Activated naive CD4-positive, alpha-beta T cell treated with anti-CD3 and anti-CD28 coated beads for 36 hours (primary cell): ENCODE measurements around the gene SEPTIN1. TPM values are rescaled to one million over a fixed set of nuclear protein-coding genes. Genes with fewer than 3 reads are reported as not detected.

Source experiments
- CTCF ChIA-PET: fragments of 350-600 bp; sonication (Branson Sonifier 250); formaldehyde crosslinking; loops from one replicate; lab custom pipeline; 2021; ENCODE audit warnings: antibody characterized with exemption; lab: Charles Lee
- DNase-seq: peaks from one replicate; pipeline ENCODE4 v3.0.0-alpha.2; 2020
- H3K27ac Mint-ChIP-seq: one replicate; pipeline ENCODE4 v1.8.0; 2021; ENCODE audit warnings: mild to moderate bottlenecking, mixed read lengths
- H3K27me3 Mint-ChIP-seq: one replicate; pipeline ENCODE4 v1.8.0; 2021; ENCODE audit warnings: low read depth, mixed read lengths
- H3K36me3 Mint-ChIP-seq: one replicate; pipeline ENCODE4 v1.8.0; 2021; ENCODE audit warnings: low read depth, mixed read lengths
- H3K4me1 Mint-ChIP-seq: one replicate; pipeline ENCODE4 v1.8.0; 2021; ENCODE audit warnings: low read depth, mixed read lengths
- H3K4me3 Mint-ChIP-seq: one replicate; pipeline ENCODE4 v1.8.0; 2021; ENCODE audit warnings: mild to moderate bottlenecking, moderate library complexity, mixed read lengths
- H3K9me3 Mint-ChIP-seq: one replicate; pipeline ENCODE4 v1.8.0; 2021; ENCODE audit warnings: mixed read lengths
- intact Hi-C: fragments of 100-400 bp; cut with micrococcal nuclease; formaldehyde crosslinking; loops from one replicate; pipeline ENCODE4 v1.15.1; 2023
- total RNA-seq, 2 experiments: library from RNA; stranded (reverse); gene quantifications; one replicate each; pipeline ENCODE4 v1.2.3, GENCODE V29; 2021

The SEPTIN1 gene
- total RNA-seq, 2 experiments from 2014 or later, result 133 to 134 TPM

DNA sequence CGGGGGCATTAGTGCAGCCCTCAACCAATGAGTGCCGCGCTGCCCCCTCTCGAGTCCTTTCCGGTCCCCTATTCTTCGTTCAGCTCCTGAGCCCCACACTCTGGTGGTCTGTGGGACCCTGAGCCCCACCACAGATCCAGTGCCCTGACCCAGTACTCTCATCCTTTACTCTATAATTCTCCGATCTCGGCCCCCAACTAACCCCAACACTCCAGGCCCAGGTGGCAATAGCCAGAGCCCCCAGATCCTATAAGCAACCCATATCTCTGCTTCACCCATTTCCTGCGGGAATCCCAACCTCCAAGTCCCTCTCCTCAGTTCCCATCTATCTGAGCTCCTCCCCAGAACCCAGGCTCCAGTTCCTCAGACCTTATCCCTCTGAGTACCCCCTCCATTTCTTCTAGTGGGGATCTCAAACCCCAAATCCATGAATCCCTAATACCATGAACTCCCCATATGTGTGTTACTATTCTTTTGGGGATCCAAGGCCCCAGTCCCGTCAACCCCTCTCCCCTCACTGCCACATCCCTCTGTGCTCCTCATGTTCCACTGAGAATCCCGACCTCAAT is 11.0 kb downstream of the SEPTIN1 start:
- intact Hi-C loops, result loop anchor here (1.0 to 10.0 kb wide), 6 partner anchors 164 to 553 kb away; partner anchors contain the start of genes ALDOA, FBRS, FBXL19 and MVP
- Mint-ChIP-seq H3K9me3 (no peaks in the 10 kb centered on the region), H3K4me1 (peaks cover 38% of the 10 kb centered on the region), H3K27me3 (no peaks in the 10 kb centered on the region), H3K27ac (peak overlapping the region; percentile 98), H3K36me3 (peaks cover 11% of the 10 kb centered on the region), H3K4me3 (peak overlapping the region; percentile 91)
- DNase-seq, result no peak
- CTCF ChIA-PET, result interaction anchor here (0.6 to 2.7 kb wide), 8 partner anchors 11 to 259 kb away, joined by 3 to 10 read pairs (median 5); partner anchors contain the start of genes SEPTIN1 and ZNF771

DNA sequence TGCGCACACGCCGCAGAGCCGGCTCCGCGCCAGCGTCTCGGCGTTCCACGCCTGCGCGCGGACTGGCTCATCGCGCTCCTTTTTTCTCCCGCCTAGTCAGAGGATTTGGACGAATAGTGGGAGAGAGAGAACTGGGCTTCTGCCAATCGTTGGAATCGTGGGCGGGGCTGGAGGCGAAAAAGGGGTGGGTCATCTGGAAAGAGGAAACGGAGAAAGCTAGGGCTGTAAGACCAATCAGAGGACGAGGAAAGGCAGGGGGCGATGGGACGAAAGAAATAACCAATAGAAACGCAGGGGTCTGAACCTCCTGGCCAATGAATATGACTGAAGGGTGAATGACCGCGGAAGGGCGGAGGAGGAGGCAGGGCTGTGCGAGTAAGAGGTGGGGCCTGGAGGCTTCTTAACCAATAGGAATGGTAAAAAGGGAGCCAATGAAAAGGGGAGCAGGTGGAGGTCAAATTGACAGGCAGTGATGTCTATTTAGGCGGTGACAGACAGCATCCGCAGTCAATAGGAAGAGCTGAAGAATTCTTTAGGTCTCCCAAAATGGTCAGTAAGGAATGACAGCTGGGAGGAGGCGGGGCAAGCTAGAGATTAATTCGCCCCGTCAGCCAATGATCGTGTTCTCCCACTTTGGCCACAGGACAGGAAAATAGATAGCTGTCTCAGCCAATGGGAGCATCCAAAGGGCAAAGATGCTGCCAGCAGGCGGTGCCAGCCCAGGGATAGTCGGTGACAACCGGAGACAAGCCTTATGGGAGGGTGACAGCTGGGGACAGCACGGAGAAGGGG is 11.7 kb downstream of the SEPTIN1 start, which contains the start of gene TBC1D10B:
Gene TBC1D10B (minus strand): TSS at position 39 of the 792 bp plus-strand sequence. CDS start 311 bp downstream, outside the sequence.
- Mint-ChIP-seq H3K4me3 (peak within 1 kb of the TSS; percentile 94), H3K9me3 (no peaks in the 10 kb centered on the region), H3K27ac (peak within 1 kb of the TSS; percentile 98), H3K27me3 (no peaks in the 10 kb centered on the region), H3K4me1 (peaks cover 40% of the 10 kb centered on the region), H3K36me3 (peaks cover 12% of the 10 kb centered on the region)
- peak; percentile 100 for DNase-seq
- CTCF ChIA-PET, result interaction anchor here (0.8 to 2.7 kb wide), 7 partner anchors 13 to 258 kb away, joined by 3 to 10 read pairs (median 6); partner anchors contain the start of genes SEPTIN1 and ZNF771
- intact Hi-C loops, result loop anchor here (1.0 to 10.0 kb wide), 13 partner anchors 8 to 554 kb away; partner anchors contain the start of genes ALDOA, CD2BP2, FBRS and FBXL19

DNA sequence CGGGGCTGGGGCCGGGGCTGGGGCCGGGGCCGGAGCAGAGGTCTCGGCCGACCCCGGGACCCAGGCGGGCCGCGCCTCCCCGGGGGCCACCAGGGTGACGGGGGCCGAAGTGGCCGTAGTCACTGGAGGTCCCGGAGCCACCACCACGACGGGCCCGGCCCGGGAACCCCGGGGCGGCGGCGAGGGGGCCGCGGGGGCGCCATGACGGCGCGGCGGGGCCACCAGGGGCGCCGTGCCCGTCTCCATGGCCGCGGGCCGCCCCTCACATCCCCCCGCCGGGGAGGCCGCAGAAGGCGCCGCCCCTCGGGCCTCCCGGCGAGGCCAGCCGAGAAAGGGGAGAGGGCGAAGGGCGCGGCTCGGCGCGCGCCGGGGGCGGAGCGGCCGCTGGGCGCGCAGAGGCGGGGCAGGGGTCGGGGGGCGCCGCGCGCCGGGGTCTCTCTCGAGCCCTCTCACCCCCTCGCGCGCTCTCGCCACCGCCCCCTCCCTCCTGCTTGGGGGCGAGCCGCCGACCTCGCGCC is 12.4 kb downstream of the SEPTIN1 start:
- peak overlapping the region; percentile 94 for H3K4me3 Mint-ChIP-seq
- H3K27ac Mint-ChIP-seq, result no peak overlapping the region
- no peaks in the 10 kb centered on the region for H3K9me3 Mint-ChIP-seq
- H3K27me3 Mint-ChIP-seq, result no peaks in the 10 kb centered on the region
- CTCF ChIA-PET, result interaction anchor here (1.0 to 1.6 kb wide), 3 partner anchors 13 to 40 kb away, joined by 5 to 9 read pairs (median 6); partner anchors contain the start of gene SEPTIN1
- no peak for DNase-seq
- H3K4me1 Mint-ChIP-seq, result peaks cover 45% of the 10 kb centered on the region
- intact Hi-C loops, result loop anchor here (1.0 to 10.0 kb wide), 12 partner anchors 8 to 555 kb away; partner anchors contain the start of genes ALDOA, CD2BP2, FBRS and FBXL19
- peaks cover 16% of the 10 kb centered on the region for H3K36me3 Mint-ChIP-seq

DNA sequence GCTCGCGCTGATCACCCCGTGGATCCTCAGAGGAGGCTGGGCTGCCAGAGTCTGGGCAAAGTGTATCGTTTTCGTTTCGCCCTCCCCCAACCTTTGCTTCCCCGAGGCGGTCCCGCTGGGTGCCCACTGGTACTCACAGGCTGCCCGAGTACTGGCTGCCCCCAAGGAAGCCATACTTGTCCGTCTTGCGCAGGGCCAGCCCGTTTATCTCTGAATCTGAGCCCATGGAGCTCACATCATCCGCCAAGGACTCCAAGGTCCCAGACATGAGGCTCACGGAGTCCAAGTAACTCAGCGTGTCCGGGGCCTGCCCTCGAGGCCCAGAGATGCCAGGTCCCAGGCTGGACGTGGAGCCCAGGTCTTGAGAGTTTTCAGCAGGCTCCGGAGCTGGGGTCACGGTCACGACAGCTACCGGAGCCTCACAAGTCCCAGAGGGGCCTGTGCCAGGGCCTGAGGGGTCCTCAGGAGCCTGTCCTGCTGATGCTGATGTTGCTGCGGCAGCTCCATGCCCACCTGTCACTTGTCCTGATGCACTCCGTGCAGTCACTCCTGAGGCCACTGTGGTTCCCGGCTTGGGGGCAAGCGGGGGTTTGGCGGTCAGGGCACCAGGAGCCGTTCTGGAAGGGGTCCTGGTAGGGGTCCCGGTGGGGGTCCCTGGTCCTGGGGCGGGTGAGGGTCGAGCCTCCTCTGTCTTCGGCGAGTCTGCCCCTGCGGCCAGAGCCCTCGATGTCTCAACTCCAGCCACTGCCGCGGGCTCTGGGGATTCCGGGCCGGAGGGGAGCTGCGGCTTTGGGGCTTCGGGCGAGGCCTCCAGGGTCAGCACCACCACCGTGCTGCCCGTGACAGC is 13.0 kb downstream of the SEPTIN1 start:
- intact Hi-C loops, result no loop called here
- CTCF ChIA-PET, result interaction anchor here (0.6 to 1.6 kb wide), 5 partner anchors 14 to 177 kb away, joined by 3 to 6 read pairs (median 5); partner anchors contain the start of gene SEPTIN1
- Mint-ChIP-seq H3K4me3 (peak overlapping the region; percentile 94), H3K27me3 (no peaks in the 10 kb centered on the region), H3K4me1 (peaks cover 46% of the 10 kb centered on the region), H3K36me3 (peaks cover 18% of the 10 kb centered on the region), H3K9me3 (no peaks in the 10 kb centered on the region), H3K27ac (peak overlapping the region; percentile 72)
- DNase-seq, result no peak

DNA sequence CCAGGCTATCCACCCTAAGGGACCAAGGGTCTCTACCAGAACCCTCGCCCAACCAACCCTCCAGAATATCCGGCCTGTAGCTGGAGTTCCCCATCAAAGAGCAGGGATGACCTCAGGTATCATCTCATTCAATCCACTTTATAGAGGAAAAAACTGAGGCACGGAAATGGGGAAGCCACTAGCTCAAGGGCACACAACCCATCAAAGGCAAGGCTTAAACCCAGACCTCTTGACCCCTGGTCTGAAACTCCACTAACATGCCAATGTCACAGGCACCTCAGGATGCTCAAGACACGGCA is 13.6 kb downstream of the SEPTIN1 start:
- Mint-ChIP-seq H3K36me3 (peaks cover 18% of the 10 kb centered on the region), H3K9me3 (no peaks in the 10 kb centered on the region), H3K27ac (peak overlapping the region; percentile 72), H3K4me3 (peak overlapping the region; percentile 94), H3K27me3 (no peaks in the 10 kb centered on the region), H3K4me1 (peaks cover 46% of the 10 kb centered on the region)
- intact Hi-C loops, result no loop called here
- CTCF ChIA-PET, result interaction anchor here (0.6 to 1.6 kb wide), 4 partner anchors 14 to 177 kb away, joined by 3 to 6 read pairs (median 4); partner anchors contain the start of gene SEPTIN1
- DNase-seq, result no peak

DNA sequence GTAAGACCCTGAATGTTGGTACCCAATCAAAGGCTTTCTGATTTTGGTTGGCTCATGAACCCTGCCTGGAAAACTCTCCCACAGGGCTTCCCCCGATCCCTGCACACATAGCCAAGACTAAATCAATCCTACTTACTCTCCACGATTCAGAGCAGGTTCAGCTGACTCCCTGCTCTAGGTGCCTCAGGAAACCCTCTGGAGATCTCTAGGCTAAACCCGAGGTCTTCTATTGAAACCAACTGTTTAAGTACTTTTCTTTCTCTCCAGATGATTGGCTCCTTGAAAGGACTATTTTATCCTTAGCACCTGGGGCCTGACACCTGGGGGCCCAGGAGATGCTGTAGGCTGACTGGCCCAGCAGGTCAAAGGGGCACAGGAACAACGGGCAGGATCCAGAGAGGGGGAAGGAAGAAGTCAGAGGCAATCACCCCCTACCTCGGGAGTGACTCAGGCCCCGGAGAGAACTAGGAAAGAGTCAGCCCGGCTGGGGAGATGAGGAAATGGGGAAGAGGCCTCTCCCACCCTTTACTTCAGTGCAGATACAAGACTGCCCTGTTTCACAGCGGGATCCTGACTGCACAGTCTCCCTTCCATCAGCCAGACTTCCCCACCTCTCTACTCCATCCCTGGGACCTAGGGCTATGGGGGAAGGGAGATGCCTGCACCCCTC is 14.1 kb downstream of the SEPTIN1 start:
- Mint-ChIP-seq H3K4me1 (peaks cover 46% of the 10 kb centered on the region), H3K27ac (peak overlapping the region; percentile 72)

DNA sequence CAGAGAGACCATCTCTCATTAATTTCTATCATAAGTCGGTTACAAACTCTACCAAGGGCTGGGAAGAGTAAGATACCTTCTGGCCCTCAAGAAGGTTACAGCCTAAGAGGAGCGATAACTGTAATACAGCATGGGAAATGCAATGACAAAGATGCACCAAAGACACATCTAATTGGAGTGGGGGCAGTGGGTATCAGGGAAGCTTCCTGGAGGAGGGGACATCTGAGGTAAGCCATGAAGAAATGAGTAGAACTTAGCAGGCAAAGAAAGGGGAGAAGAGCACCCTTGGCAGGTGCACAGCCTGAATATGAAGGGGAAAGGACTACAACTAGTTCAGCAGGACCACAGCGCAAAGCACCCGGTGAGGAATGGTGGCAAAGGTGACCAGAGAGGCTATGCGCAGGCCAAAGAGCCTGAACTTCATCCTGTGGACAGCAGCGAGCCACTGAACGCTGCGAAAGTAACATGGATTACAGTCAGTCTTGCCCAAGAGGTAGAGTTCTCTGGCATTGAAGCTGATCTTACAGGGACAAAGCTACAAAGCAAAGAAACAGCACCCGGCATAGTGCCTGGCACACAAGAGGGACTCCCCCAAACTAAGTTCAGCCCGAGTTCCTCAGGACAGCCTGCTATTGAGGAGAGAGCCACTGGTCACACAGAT is 14.9 kb downstream of the SEPTIN1 start:
- intact Hi-C loops, result no loop called here
- Mint-ChIP-seq H3K36me3 (peaks cover 19% of the 10 kb centered on the region), H3K9me3 (no peaks in the 10 kb centered on the region), H3K4me3 (peak overlapping the region; percentile 94), H3K27me3 (no peaks in the 10 kb centered on the region), H3K4me1 (peaks cover 42% of the 10 kb centered on the region), H3K27ac (peak overlapping the region; percentile 25)
- CTCF ChIA-PET, result interaction anchor here (1.1 to 2.4 kb wide), 2 partner anchors 10 to 248 kb away, joined by 3 to 7 read pairs; no protein-coding TSS in a partner anchor
- DNase-seq, result no peak

More for the DNA sequence above, 14.1 kb downstream of the SEPTIN1 start:
- Mint-ChIP-seq H3K36me3 (peaks cover 18% of the 10 kb centered on the region), H3K4me3 (peak overlapping the region; percentile 94), H3K9me3 (no peaks in the 10 kb centered on the region), H3K27me3 (no peaks in the 10 kb centered on the region)
- CTCF ChIA-PET, result interaction anchor here (0.6 to 2.4 kb wide), 4 partner anchors 10 to 247 kb away, joined by 3 to 7 read pairs (median 4); no protein-coding TSS in a partner anchor
- intact Hi-C loops, result no loop called here
- DNase-seq, result no peak

DNA sequence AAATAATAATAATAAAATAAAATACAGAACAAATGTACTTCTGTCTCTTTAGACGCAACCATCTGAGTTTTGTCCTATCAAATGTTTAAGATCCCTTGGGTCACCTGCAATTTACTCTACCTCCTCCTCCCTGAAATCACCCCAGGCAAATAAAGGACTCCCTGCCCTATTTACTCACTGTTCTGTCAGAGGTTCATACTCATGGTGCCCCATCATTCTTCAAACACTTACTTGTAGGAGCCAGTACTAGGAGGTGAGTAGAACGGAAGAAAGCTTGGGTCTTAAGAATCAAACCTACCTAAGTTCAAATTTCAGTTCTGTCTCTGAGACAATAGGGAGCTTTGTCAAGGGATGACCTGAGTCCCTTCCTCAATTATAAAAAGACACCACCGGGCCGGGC is 15.8 kb downstream of the SEPTIN1 start:
- no peak overlapping the region for H3K27ac Mint-ChIP-seq

DNA sequence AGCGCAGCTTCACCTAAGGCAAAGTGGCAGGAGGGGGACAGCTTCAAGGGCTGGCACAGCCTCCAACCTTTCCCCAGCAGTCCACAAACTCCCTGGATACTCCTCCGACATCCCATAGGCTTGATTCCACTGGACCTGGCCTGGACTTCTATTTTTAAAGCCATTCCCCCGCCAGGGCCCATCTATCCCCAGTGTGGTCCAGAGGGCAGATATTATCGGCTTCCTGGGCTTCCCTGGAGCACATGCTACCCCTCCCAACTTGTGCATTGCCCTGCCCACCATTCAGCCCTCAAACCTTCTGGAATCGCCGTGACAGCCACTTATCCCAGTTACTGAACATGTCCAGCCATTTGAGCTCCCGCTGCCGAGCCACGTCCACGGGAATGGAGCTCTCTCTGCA is 17.2 kb downstream of the SEPTIN1 start:
- Mint-ChIP-seq H3K4me1 (peaks cover 30% of the 10 kb centered on the region), H3K4me3 (no peak overlapping the region), H3K36me3 (peaks cover 23% of the 10 kb centered on the region), H3K27me3 (no peaks in the 10 kb centered on the region), H3K27ac (no peak overlapping the region), H3K9me3 (no peaks in the 10 kb centered on the region)
- DNase-seq, result no peak
- CTCF ChIA-PET, result interaction anchor here (0.8 to 1.2 kb wide), 2 partner anchors 20 to 44 kb away, joined by 4 read pairs; no protein-coding TSS in a partner anchor
- intact Hi-C loops, result no loop called here

More for the DNA sequence above, 15.8 kb downstream of the SEPTIN1 start:
- no peak for DNase-seq
- Mint-ChIP-seq H3K36me3 (peaks cover 23% of the 10 kb centered on the region), H3K4me1 (peaks cover 36% of the 10 kb centered on the region), H3K9me3 (no peaks in the 10 kb centered on the region), H3K4me3 (peak overlapping the region; percentile 94), H3K27me3 (no peaks in the 10 kb centered on the region)
- intact Hi-C loops, result no loop called here
- CTCF ChIA-PET, result interaction anchor here (2.4 kb wide), 1 partner anchor 9 kb away, joined by 7 read pairs; no protein-coding TSS in a partner anchor

DNA sequence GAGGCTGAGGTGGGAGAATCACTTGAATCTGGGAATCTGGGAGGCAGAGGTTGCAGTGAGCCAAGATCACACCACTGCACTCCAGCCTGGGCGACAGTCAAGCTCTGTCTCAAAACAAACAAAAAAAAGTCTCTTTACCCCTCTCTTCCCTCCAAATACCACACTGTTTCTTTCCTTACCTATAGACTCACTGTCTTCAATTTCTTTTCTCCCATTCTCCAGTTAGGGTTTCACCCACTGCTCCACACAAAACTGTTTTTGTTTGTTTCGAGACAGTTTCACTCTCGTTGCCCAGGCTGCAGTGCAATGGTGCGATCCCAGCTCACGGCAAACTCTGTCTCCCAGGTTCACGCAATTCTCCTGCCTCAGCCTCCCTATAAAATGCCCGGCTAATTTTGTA is 21.2 kb downstream of the SEPTIN1 start:
- intact Hi-C loops, result no loop called here
- H3K4me3 Mint-ChIP-seq, result no peak overlapping the region
- H3K27ac Mint-ChIP-seq, result no peak overlapping the region
- CTCF ChIA-PET, result no interaction called here
- peaks cover 19% of the 10 kb centered on the region for H3K36me3 Mint-ChIP-seq
- H3K4me1 Mint-ChIP-seq, result peaks cover 19% of the 10 kb centered on the region
- no peaks in the 10 kb centered on the region for H3K27me3 Mint-ChIP-seq
- no peaks in the 10 kb centered on the region for H3K9me3 Mint-ChIP-seq
- DNase-seq, result no peak
